ENCODE data around the gene RPL22. TPM values are rescaled to one million over a fixed set of nuclear protein-coding genes. Genes with fewer than 3 reads are reported as not detected.

RPL22 gene
- total and polyA plus RNA-seq, 2 of the 4 experiments (the other 2 are of a cell fraction) = 26.2 to 131 TPM

- Histone ChIP-seq H3K4ac (ENCODE audit: low read depth, low read length) (no peak overlapping the region), H3K27me3 (ENCODE audit: control insufficient read depth, insufficient read depth, low read length) (peaks cover 29% of the 10 kb centered on the region; the same call in 1 of the 2 replicates), H2BK20ac (ENCODE audit: low read depth, low read length) (no peak overlapping the region), H4K20me1 (ENCODE audit: insufficient read depth, low read length) (0 out of 2 replicates have a peak, but pooled peaks cover 3% of the 10 kb centered on the region), H2BK5ac (ENCODE audit: low read depth, low read length, poor library complexity, severe bottlenecking) (no peak overlapping the region), H3K9me3 (ENCODE audit: control insufficient read depth, insufficient read depth, low read length) (no peaks in the 10 kb centered on the region; the same call in 1 of the 2 replicates), H3K79me1 (ENCODE audit: low read depth in 1 of 2, low read length in 2 of 2) (no peaks in the 10 kb centered on the region), H4K91ac (ENCODE audit: insufficient read depth, low read depth, low read length) (no peak overlapping the region), H3K9me1 (ENCODE audit: insufficient read depth, low read length) (no peaks in the 10 kb centered on the region), H2BK15ac (ENCODE audit: low read depth, low read length) (no peak overlapping the region), H3K4me3 (ENCODE audit: insufficient read depth, low read depth, low read length) (no peak overlapping the region), H2BK120ac (ENCODE audit: low read depth, low read length) (no peak overlapping the region), H4K8ac (ENCODE audit: low read depth in 2 of 2, low read length in 2 of 2) (no peak overlapping the region), H3K18ac (ENCODE audit: low read depth, low read length) (no peak overlapping the region), H3K4me2 (ENCODE audit: low read depth, low read length) (no peak overlapping the region), H3K14ac (replicated peaks; ENCODE audit: low read depth, low read length) (no peak overlapping the region), H2AK5ac (ENCODE audit: low read depth, low read length) (no peak overlapping the region), H4K5ac (ENCODE audit: low read depth, low read length) (no peak overlapping the region), H3K36me3 (ENCODE audit: control insufficient read depth, insufficient read depth, low read length) (no peaks in the 10 kb centered on the region), H3K4me1 (ENCODE audit: control insufficient read depth, insufficient read depth, low read length) (no peaks in the 10 kb centered on the region), H2AFZ (replicated peaks; ENCODE audit: low read length, poor library complexity) (no peak overlapping the region), H3K23ac (ENCODE audit: low read depth, low read length) (no peak overlapping the region), H3K27ac (ENCODE audit: insufficient read depth, low read length) (no peak overlapping the region), H3K9ac (ENCODE audit: low read depth, low read length) (no peak overlapping the region), H2AK9ac (replicated peaks; ENCODE audit: low read depth, low read length, poor library complexity) (no peak overlapping the region), H3K56ac (ENCODE audit: extremely low read depth, insufficient read depth, low read length) (no peak overlapping the region)
- intact Hi-C loops (cut with micrococcal nuclease) = loop anchor here (2.0 to 5.0 kb wide), 2 partner anchors 63 to 119 kb away; no protein-coding TSS in a partner anchor
- 21% methylated on average over 3 of the region's 10 CpGs; no CpG with 5 or more reads in 1 of the 2 experiments for WGBS, 2 experiments (ENCODE audit: extremely low coverage in 2 of 2, insufficient read length in 1 of 2)
- no TSS peak for BruUV-seq (replicated peaks)
- TF ChIP-seq MXI1 (IDR thresholded peaks at IDR 0.05; ENCODE audit: borderline replicate concordance, low read depth, low read length) = no peak
- TF ChIP-seq, protein P1, sequence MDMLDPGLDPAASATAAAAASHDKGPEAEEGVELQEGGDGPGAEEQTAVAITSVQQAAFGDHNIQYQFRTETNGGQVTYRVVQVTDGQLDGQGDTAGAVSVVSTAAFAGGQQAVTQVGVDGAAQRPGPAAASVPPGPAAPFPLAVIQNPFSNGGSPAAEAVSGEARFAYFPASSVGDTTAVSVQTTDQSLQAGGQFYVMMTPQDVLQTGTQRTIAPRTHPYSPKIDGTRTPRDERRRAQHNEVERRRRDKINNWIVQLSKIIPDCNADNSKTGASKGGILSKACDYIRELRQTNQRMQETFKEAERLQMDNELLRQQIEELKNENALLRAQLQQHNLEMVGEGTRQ (IDR thresholded peaks at IDR 0.05; ENCODE audit: low read depth, low read length) = no peak
- no peak for TF ChIP-seq BHLHE40 (IDR thresholded peaks at IDR 0.05; ENCODE audit: low read depth, low read length)
- no peak for TF ChIP-seq CHD1 (IDR thresholded peaks at IDR 0.05; ENCODE audit: low read depth, low read length)
- TF ChIP-seq RFX5 (IDR thresholded peaks at IDR 0.05; ENCODE audit: low read depth, low read length) = no peak
- TF ChIP-seq MAZ (IDR thresholded peaks at IDR 0.05; ENCODE audit: borderline replicate concordance, low read depth, low read length) = no peak
- no peak for TF ChIP-seq NFE2L2 (IDR thresholded peaks at IDR 0.05; ENCODE audit: low read depth, low read length)
- TF ChIP-seq FOS (IDR thresholded peaks at IDR 0.05; ENCODE audit: low read depth, low read length) = no peak
- TF ChIP-seq RAD21 (IDR thresholded peaks at IDR 0.05; ENCODE audit: low read length) = peak; percentile 24
- no peak for TF ChIP-seq POLR2A (IDR thresholded peaks at IDR 0.05; ENCODE audit: low read depth, low read length)
- no peak for TF ChIP-seq ELK1 (IDR thresholded peaks at IDR 0.05; ENCODE audit: borderline replicate concordance, low read depth, low read length)
- no peak for TF ChIP-seq MAFK (IDR thresholded peaks at IDR 0.05; ENCODE audit: low read depth, low read length)
- no peak for TF ChIP-seq RCOR1 (IDR thresholded peaks at IDR 0.05; ENCODE audit: insufficient replicate concordance, low read length)
- peak; percentile 23; the same call in 1 of the 2 replicates for TF ChIP-seq SMC3 (IDR thresholded peaks at IDR 0.05; ENCODE audit: low read depth, low read length)
- TF ChIP-seq, protein P2, sequence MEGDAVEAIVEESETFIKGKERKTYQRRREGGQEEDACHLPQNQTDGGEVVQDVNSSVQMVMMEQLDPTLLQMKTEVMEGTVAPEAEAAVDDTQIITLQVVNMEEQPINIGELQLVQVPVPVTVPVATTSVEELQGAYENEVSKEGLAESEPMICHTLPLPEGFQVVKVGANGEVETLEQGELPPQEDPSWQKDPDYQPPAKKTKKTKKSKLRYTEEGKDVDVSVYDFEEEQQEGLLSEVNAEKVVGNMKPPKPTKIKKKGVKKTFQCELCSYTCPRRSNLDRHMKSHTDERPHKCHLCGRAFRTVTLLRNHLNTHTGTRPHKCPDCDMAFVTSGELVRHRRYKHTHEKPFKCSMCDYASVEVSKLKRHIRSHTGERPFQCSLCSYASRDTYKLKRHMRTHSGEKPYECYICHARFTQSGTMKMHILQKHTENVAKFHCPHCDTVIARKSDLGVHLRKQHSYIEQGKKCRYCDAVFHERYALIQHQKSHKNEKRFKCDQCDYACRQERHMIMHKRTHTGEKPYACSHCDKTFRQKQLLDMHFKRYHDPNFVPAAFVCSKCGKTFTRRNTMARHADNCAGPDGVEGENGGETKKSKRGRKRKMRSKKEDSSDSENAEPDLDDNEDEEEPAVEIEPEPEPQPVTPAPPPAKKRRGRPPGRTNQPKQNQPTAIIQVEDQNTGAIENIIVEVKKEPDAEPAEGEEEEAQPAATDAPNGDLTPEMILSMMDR (conservative IDR thresholded peaks at IDR 0.05; ENCODE audit: low read depth, low read length) = peak; percentile 27
- TF ChIP-seq CEBPB (IDR thresholded peaks at IDR 0.05; ENCODE audit: low read depth, low read length) = no peak
- dilution Hi-C loops (cut with HindIII; ENCODE audit: low sequenced_read_pairs, unreplicated experiment) = no loop called here
- POLR2A ChIA-PET (ENCODE audit: unreplicated experiment) = no interaction called here
- CTCF ChIA-PET = no interaction called here
- ATAC-seq (ENCODE audit: low read depth) (peak; percentile 77), DNase-seq (no peak)
- in situ Hi-C loops (cut with MboI; ENCODE audit: low sequenced_read_pairs) = no loop called here
Measured at GRCh38 chr1:6171548-6172124, 27.8 kb downstream of the RPL22 start.

All from IMR-90 (cell line).